ENCODE data around the gene FOXRED2. TPM values are rescaled to one million over a fixed set of nuclear protein-coding genes. Genes with fewer than 3 reads are reported as not detected.

FOXRED2 gene
- total RNA-seq, 2 donors from 2014 or later = 3.7 to 5.7 TPM

DNA sequence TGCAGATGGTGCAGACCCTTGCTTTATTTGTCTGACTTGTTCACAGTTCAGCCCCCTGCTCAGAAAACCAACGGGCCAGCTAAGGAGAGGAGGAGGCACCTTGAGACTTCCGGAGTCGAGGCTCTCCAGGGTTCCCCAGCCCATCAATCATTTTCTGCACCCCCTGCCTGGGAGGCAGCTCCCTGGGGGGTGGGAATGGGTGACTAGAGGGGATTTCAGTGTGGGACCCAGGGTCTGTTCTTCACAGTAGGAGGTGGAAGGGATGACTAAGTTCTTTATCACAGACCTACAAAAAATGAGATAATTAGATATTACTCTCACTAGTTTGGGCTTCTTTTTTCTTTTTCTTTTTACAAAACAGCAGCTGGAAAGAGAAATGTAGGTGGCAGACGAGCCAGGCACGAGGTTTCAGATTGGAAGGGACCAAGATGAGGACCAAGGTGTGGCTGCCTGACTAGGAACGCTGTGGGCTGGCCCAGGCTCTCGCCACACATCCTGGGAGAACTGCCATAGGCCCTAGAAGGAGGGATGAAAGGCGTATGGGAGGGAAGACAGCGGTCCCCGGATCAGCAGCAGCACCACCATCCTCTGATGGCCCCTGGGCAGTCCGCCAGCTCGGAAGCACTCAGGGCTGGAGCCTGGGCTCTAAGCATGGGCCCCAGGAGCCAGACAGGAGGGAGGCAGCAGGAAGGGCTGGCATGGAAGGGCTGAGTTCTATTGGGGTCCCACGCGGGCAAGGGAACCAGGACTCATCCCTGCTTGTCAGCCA, 39.6 kb downstream of the FOXRED2 start:
- Histone ChIP-seq H3K9me3 (no peaks in the 10 kb centered on the region), H3K36me3 (peaks cover 4% of the 10 kb centered on the region), H3K27ac (peak overlapping the region; percentile 86 to 94), H3K27me3 (no peaks in the 10 kb centered on the region), H3K4me3 (no peak overlapping the region), H3K4me1 (peaks cover 0 to 80% of the 10 kb centered on the region in 2 donors)
- DNase-seq (ENCODE audit: low spot score) = no peak
- TF ChIP-seq, protein P1, sequence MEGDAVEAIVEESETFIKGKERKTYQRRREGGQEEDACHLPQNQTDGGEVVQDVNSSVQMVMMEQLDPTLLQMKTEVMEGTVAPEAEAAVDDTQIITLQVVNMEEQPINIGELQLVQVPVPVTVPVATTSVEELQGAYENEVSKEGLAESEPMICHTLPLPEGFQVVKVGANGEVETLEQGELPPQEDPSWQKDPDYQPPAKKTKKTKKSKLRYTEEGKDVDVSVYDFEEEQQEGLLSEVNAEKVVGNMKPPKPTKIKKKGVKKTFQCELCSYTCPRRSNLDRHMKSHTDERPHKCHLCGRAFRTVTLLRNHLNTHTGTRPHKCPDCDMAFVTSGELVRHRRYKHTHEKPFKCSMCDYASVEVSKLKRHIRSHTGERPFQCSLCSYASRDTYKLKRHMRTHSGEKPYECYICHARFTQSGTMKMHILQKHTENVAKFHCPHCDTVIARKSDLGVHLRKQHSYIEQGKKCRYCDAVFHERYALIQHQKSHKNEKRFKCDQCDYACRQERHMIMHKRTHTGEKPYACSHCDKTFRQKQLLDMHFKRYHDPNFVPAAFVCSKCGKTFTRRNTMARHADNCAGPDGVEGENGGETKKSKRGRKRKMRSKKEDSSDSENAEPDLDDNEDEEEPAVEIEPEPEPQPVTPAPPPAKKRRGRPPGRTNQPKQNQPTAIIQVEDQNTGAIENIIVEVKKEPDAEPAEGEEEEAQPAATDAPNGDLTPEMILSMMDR (IDR thresholded peaks at IDR 0.05) = no peak

DNA sequence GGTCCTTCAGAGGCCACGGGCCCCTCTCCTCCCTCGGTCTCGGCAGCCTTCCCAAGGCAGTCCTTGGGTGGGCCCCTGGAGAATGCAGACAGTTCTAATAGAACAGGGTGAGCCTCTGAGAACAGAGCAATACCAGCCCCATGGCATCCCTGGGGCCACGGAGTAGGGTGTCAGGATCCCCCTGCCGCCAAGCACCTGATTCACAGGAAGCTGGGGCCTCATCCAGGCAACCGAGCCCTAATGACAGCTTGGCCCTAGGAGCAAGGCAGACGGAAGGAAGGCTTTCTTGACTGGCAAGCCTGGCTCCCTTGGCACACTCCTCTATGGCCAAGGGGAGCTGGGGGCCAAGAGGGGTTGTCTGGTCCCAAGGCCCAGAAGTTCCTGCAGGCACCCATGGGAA, 40.6 kb downstream of the FOXRED2 start:
- H3K36me3 ChIP-seq = no peaks in the 10 kb centered on the region
- DNase-seq (ENCODE audit: low spot score) = no peak
- H3K4me3 ChIP-seq = no peak overlapping the region
- no peaks in the 10 kb centered on the region for H3K9me3 ChIP-seq
- H3K27me3 ChIP-seq = no peaks in the 10 kb centered on the region
- peaks cover 0 to 90% of the 10 kb centered on the region in 2 donors for H3K4me1 ChIP-seq
- peak overlapping the region; percentile 86 to 94 for H3K27ac ChIP-seq
- TF ChIP-seq, protein P1 (IDR thresholded peaks at IDR 0.05) = no peak

DNA sequence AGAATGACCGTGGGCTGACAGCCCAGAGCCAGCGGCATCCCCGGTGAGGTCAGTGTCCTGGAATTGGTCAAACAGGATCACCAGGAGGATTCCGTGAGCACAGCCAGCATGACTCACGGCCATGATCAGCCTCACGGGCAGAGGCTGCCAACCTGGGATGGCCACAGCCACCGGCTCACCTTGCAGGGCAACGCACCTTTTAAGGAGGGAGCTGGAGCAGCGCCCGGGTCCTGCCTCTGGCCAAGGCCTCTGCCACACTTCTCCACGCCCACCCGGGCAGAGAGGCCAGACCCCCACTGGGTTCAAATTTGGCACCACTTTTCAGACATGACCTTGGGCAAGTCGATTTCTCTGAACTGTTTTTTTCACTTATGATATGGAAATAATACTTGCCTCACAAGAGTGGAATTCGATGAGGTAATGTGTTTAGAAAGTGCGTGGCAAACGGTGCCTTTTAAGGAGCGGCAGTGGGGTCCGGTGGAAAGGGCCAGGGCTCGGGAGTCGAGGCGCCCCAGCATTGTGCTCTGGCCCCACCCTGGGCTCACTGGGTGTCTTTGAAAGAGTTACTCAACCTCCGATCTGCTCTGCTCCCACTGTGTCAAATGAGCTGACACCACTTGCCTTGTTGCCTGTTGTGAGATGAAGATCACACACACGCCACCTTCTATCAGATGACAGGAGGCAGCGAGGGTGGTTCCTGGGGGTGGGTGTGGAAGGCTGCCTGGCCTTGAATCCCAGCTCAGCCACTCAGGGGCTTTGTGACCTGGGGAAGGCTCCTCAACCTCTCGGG, 41.4 kb downstream of the FOXRED2 start:
- Histone ChIP-seq H3K27ac (peak overlapping the region; percentile 86 to 94), H3K4me1 (peaks cover 0 to 93% of the 10 kb centered on the region in 2 donors), H3K4me3 (no peak overlapping the region), H3K9me3 (no peaks in the 10 kb centered on the region), H3K27me3 (no peaks in the 10 kb centered on the region), H3K36me3 (no peaks in the 10 kb centered on the region)
- TF ChIP-seq, protein P1 (IDR thresholded peaks at IDR 0.05) = no peak
- DNase-seq (ENCODE audit: low spot score) = peak; percentile 85

DNA sequence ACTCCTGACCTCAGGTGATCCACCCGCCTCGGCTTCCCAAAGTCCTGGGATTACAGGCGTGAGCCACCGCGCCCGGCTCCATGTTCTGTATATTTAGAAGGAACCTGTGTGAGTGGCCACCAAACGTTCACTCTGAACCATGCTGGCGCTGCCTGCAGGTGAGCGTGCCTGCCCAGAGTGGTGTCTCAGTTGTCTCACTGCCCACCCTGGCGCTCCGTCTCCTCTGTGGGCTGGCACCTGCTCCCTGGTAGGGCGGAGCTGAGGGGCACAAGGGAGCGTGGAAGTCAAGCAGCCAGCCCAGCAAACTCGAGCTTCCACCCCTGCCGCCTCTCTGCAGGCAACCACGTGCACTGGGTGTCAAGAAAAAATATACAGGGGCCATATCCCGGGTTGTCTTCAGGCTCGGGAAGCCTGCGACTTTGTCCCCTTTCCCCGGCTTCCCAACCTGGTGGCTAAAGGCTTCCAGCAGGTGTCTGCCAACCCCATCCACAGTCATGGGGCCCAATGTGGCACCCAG, 42.1 kb downstream of the FOXRED2 start:
- no peaks in the 10 kb centered on the region for H3K27me3 ChIP-seq
- peaks cover 0 to 87% of the 10 kb centered on the region in 2 donors for H3K4me1 ChIP-seq
- H3K27ac ChIP-seq = peak overlapping the region; percentile 86 to 94

DNA sequence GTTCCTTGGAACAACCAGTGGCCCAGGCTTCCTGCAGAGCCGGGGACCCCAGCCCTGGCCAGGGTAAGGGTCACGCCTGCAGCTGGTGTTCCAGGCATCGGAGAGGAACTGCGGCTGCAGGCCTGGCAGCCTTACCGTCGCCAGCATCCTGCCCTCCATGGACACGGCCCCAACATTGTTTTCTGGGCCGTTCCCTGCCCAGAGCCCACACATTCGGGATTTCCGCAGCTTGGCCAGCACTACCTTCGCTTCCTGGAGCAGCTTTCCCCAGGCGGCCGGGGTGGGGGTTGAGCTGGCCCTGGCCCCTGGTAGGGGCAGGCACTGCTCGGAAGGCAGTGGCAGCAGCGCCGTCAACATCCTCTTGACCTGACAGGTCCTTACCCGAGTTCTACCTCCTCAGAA, 43.1 kb downstream of the FOXRED2 start:
- H3K4me1 ChIP-seq = peaks cover 0 to 77% of the 10 kb centered on the region in 2 donors
- TF ChIP-seq, protein P1 (IDR thresholded peaks at IDR 0.05) = no peak
- no peak for DNase-seq (ENCODE audit: low spot score)

More for the DNA sequence above, 42.1 kb downstream of the FOXRED2 start:
- H3K9me3 ChIP-seq = no peaks in the 10 kb centered on the region
- no peak overlapping the region for H3K4me3 ChIP-seq
- TF ChIP-seq, protein P1 (IDR thresholded peaks at IDR 0.05) = no peak
- DNase-seq (ENCODE audit: low spot score) = no peak
- no peaks in the 10 kb centered on the region for H3K36me3 ChIP-seq

More for the DNA sequence above, 43.1 kb downstream of the FOXRED2 start:
- Histone ChIP-seq H3K9me3 (no peaks in the 10 kb centered on the region), H3K4me3 (no peak overlapping the region), H3K27me3 (no peaks in the 10 kb centered on the region), H3K36me3 (no peaks in the 10 kb centered on the region), H3K27ac (peak overlapping the region; percentile 86 to 94)
